Fibroblast of lung (primary cell): ENCODE data around the gene LRRC26. TPM values are rescaled to one million over a fixed set of nuclear protein-coding genes. Genes with fewer than 3 reads are reported as not detected.
A peak's percentile ranks its signal among the peaks of the same experiment; 100 is the strongest.

Experiments used
- DNase-seq, 2 donors: peaks; one replicate each; pipeline versions ENCODE4 v3.0.0 to v3.0.0-alpha.2; 2010; ENCODE audit warnings: low read depth in 2 of 2
- H2AFZ ChIP-seq: 2 replicates; pipeline ENCODE4 v1.5.1; 2012; ENCODE audit warnings: low read length, control low read depth, inconsistent platforms
- H3K27ac ChIP-seq: 2 replicates; pipeline ENCODE4 v1.5.1; 2011; ENCODE audit warnings: low read length, control low read depth; ENCODE audit not compliant: insufficient read depth
- H3K27me3 ChIP-seq: 2 replicates; pipeline ENCODE4 v1.5.1; 2011; ENCODE audit warnings: mild to moderate bottlenecking, low read length; ENCODE audit not compliant: control insufficient read depth, insufficient read depth
- H3K36me3 ChIP-seq: 2 replicates; pipeline ENCODE4 v1.5.1; 2011; ENCODE audit warnings: low read length; ENCODE audit not compliant: control insufficient read depth, insufficient read depth
- H3K4me1 ChIP-seq: 2 replicates; pipeline ENCODE4 v1.5.1; 2011; ENCODE audit warnings: low read length; ENCODE audit not compliant: control insufficient read depth, insufficient read depth; ENCODE audit errors: extremely low read depth
- H3K4me2 ChIP-seq: 2 replicates; pipeline ENCODE4 v1.5.1; 2011; ENCODE audit warnings: low read length, control low read depth; ENCODE audit not compliant: insufficient read depth; ENCODE audit errors: extremely low read depth
- H3K4me3 ChIP-seq, 4 experiments: fragments of 200-600 bp in 1 of 4; sonication (generic) in 1 of 4; replicated peaks in 1 of 4; 2 replicates each; pipeline ENCODE4 v1.5.1; 2011 to 2016; ENCODE audit warnings: low read length in 4 of 4, low read depth in 3 of 4, mild to moderate bottlenecking in 3 of 4, control low read depth in 2 of 4, inconsistent platforms in 1 of 4, mixed read lengths in 1 of 4; ENCODE audit not compliant: insufficient read depth in 1 of 4; ENCODE audit errors: control extremely low read depth in 1 of 4
- H3K79me2 ChIP-seq: 2 replicates; pipeline ENCODE4 v1.5.1; 2012; ENCODE audit warnings: mild to moderate bottlenecking, low read length, inconsistent platforms; ENCODE audit not compliant: control insufficient read depth, insufficient read depth
- H3K9ac ChIP-seq: 2 replicates; pipeline ENCODE4 v1.5.1; 2011; ENCODE audit warnings: mild to moderate bottlenecking, low read length, control low read depth; ENCODE audit not compliant: insufficient read depth
- H3K9me3 ChIP-seq: 2 replicates; pipeline ENCODE4 v1.5.1; 2012; ENCODE audit warnings: low read depth, low read length; ENCODE audit not compliant: control insufficient read depth, insufficient read depth
- H4K20me1 ChIP-seq: 2 replicates; pipeline ENCODE4 v1.5.1; 2011; ENCODE audit warnings: low read length; ENCODE audit not compliant: control insufficient read depth, insufficient read depth; ENCODE audit errors: extremely low read depth
- CTCF ChIP-seq, 2 donors: IDR thresholded peaks in 1 of 2; conservative IDR thresholded peaks in 1 of 2; 1 replicate in 1 of 2; 2 replicates in 1 of 2; pipeline ENCODE4 v1.5.1; 2011 to 2012; ENCODE audit warnings: low read length in 2 of 2, control low read depth in 1 of 2, inconsistent platforms in 1 of 2, low read depth in 1 of 2, mild to moderate bottlenecking in 1 of 2
- EZH2 ChIP-seq: IDR thresholded peaks from 2 replicates; pipeline ENCODE4 v1.5.1; 2012; ENCODE audit warnings: low read length, control low read depth, mild to moderate bottlenecking; ENCODE audit errors: missing control alignments
- polyA plus RNA-seq, 2 donors: library from polyadenylated mRNA; depleted of rRNA in 1 of 2; stranded (reverse) in 1 of 2; unstranded in 1 of 2; fragments of >200 nt; gene quantifications; 2 replicates each; pipeline ENCODE4 v1.2.1, GENCODE V29; 2011 to 2012; ENCODE audit warnings: missing spikeins in 1 of 2
- total RNA-seq: library from RNA; depleted of rRNA; stranded (reverse); fragments of >200 nt; gene quantifications from 2 replicates; pipeline ENCODE4 v1.2.1, GENCODE V29; 2014

The LRRC26 gene
- total and polyA plus RNA-seq, 2 donors (not counting 1 experiment from before 2014, with no cell fraction given), result not detected

GRCh38 chr9:137140151-137141012 lies 29.5 kb downstream of the LRRC26 start:
- Histone ChIP-seq H3K36me3 (no peaks in the 10 kb centered on the region), H3K27ac (no peak overlapping the region), H3K79me2 (no peaks in the 10 kb centered on the region), H3K4me3 (no peak overlapping the region), H3K4me2 (no peak overlapping the region), H3K4me1 (no peaks in the 10 kb centered on the region), H3K27me3 (peaks cover 29% of the 10 kb centered on the region), H3K9me3 (no peaks in the 10 kb centered on the region), H4K20me1 (no peaks in the 10 kb centered on the region), H2AFZ (no peak overlapping the region), H3K9ac (no peak overlapping the region)
- no peak for DNase-seq
- no peak for TF ChIP-seq EZH2
- TF ChIP-seq CTCF (conservative IDR thresholded peaks at IDR 0.05 in 1 of 2, IDR thresholded peaks at IDR 0.05 in 1 of 2; ENCODE audit: low read depth in 1 of 2, low read length in 2 of 2), result no peak

- TF ChIP-seq EZH2 (no peak), CTCF (conservative IDR thresholded peaks at IDR 0.05 in 1 of 2, IDR thresholded peaks at IDR 0.05 in 1 of 2; ENCODE audit: low read depth in 1 of 2, low read length in 2 of 2) (no peak)
- no peaks in the 10 kb centered on the region for H3K79me2 ChIP-seq
- no peaks in the 10 kb centered on the region for H4K20me1 ChIP-seq
- no peak overlapping the region for H3K4me3 ChIP-seq
- peaks cover 29% of the 10 kb centered on the region for H3K27me3 ChIP-seq
- no peak overlapping the region for H2AFZ ChIP-seq
- no peaks in the 10 kb centered on the region for H3K36me3 ChIP-seq
- H3K9me3 ChIP-seq, result no peaks in the 10 kb centered on the region
- H3K27ac ChIP-seq, result no peak overlapping the region
- no peak overlapping the region for H3K9ac ChIP-seq
- H3K4me1 ChIP-seq, result no peaks in the 10 kb centered on the region
- no peak for DNase-seq
- H3K4me2 ChIP-seq, result no peak overlapping the region
These were observed 30.2 kb downstream of the LRRC26 start for GRCh38 chr9:137139468-137140150.

- H3K9ac ChIP-seq, result no peak within 1 kb of the TSS
- peaks cover 29% of the 10 kb centered on the region for H3K27me3 ChIP-seq
- DNase-seq, result no peak
- H2AFZ ChIP-seq, result no peak within 1 kb of the TSS
- H4K20me1 ChIP-seq, result no peaks in the 10 kb centered on the region
- H3K4me1 ChIP-seq, result no peaks in the 10 kb centered on the region
- no peaks in the 10 kb centered on the region for H3K9me3 ChIP-seq
- TF ChIP-seq EZH2 (no peak), CTCF (conservative IDR thresholded peaks at IDR 0.05 in 1 of 2, IDR thresholded peaks at IDR 0.05 in 1 of 2; ENCODE audit: low read depth in 1 of 2, low read length in 2 of 2) (no peak)
- no peaks in the 10 kb centered on the region for H3K79me2 ChIP-seq
- no peak within 1 kb of the TSS for H3K4me3 ChIP-seq
- H3K27ac ChIP-seq, result no peak within 1 kb of the TSS
- no peaks in the 10 kb centered on the region for H3K36me3 ChIP-seq
- peak within 1 kb of the TSS; percentile 25 for H3K4me2 ChIP-seq
These were observed 31.0 kb downstream of the LRRC26 start, which contains the start of gene GRIN1 for GRCh38 chr9:137138722-137139467. GRIN1 (plus strand) TSS chr9:137139154; CDS start chr9:137139487, 333 bp downstream.
